HEK293 (cell line): ENCODE measurements around the gene DUSP3.

ENCODE experiments used
- BCL11A ChIP-seq: fragments of 450-650 bp; formaldehyde crosslinking; IDR thresholded peaks from 2 replicates; pipeline ENCODE4 v1.5.1; 2016; ENCODE audit warnings: low read depth, missing biosample characterization, missing genetic modification characterization
- HOXA7 ChIP-seq: sonication (generic); formaldehyde crosslinking; IDR thresholded peaks from 2 replicates; pipeline ENCODE4 v1.8.1; 2022; ENCODE audit warnings: missing genetic modification reagents, borderline replicate concordance
- HOXC10 ChIP-seq: sonication (generic); formaldehyde crosslinking; IDR thresholded peaks from 2 replicates; pipeline ENCODE4 v1.8.1; 2023; ENCODE audit warnings: mild to moderate bottlenecking, missing genetic modification reagents
- KLF16 ChIP-seq: fragments of 450-650 bp; formaldehyde crosslinking; IDR thresholded peaks from 2 replicates; pipeline ENCODE4 v1.5.1; 2017; ENCODE audit warnings: missing biosample characterization, missing genetic modification characterization
- KLF8 ChIP-seq: fragments of 450-650 bp; formaldehyde crosslinking; IDR thresholded peaks from 2 replicates; pipeline ENCODE4 v1.5.1; 2016; ENCODE audit warnings: missing biosample characterization, missing genetic modification characterization
- TRIM28 ChIP-seq: IDR thresholded peaks from 2 replicates; pipeline ENCODE4 v1.6.1; 2011; ENCODE audit warnings: low read length, control low read depth, borderline replicate concordance
- YY2 ChIP-seq: fragments of 450-650 bp; formaldehyde crosslinking; IDR thresholded peaks from 2 replicates; pipeline ENCODE4 v1.5.1; 2016; ENCODE audit warnings: missing biosample characterization, missing genetic modification characterization
- ZBTB20 ChIP-seq: fragments of 450-650 bp; formaldehyde crosslinking; IDR thresholded peaks from 2 replicates; pipeline ENCODE4 v1.5.1; 2016; ENCODE audit warnings: missing biosample characterization, missing genetic modification characterization
- ZBTB21 ChIP-seq: fragments of 450-650 bp; formaldehyde crosslinking; IDR thresholded peaks from 2 replicates; pipeline ENCODE4 v1.5.1; 2017; ENCODE audit warnings: missing biosample characterization, missing genetic modification characterization
- ZFP3 ChIP-seq: fragments of 450-650 bp; formaldehyde crosslinking; IDR thresholded peaks from 2 replicates; pipeline ENCODE4 v1.5.1; 2016; ENCODE audit warnings: low read depth, missing biosample characterization, missing genetic modification characterization
- ZIC2 ChIP-seq: fragments of 450-650 bp; formaldehyde crosslinking; IDR thresholded peaks from 2 replicates; pipeline ENCODE4 v1.5.1; 2016; ENCODE audit warnings: missing biosample characterization, missing genetic modification characterization
- ZNF146 ChIP-seq: fragments of 450-650 bp; formaldehyde crosslinking; IDR thresholded peaks from 2 replicates; pipeline ENCODE4 v1.5.1; 2016; ENCODE audit warnings: missing biosample characterization, missing genetic modification characterization
- ZNF223 ChIP-seq: fragments of 450-650 bp; formaldehyde crosslinking; IDR thresholded peaks from 2 replicates; pipeline ENCODE4 v1.5.1; 2016; ENCODE audit warnings: missing biosample characterization, missing genetic modification characterization
- ZNF24 ChIP-seq: fragments of 450-650 bp; formaldehyde crosslinking; IDR thresholded peaks from 2 replicates; pipeline ENCODE4 v1.5.1; 2016; ENCODE audit warnings: missing biosample characterization, missing genetic modification characterization
- ZNF248 ChIP-seq: fragments of 450-650 bp; formaldehyde crosslinking; IDR thresholded peaks from 2 replicates; pipeline ENCODE4 v1.5.1; 2017; ENCODE audit warnings: missing biosample characterization, missing genetic modification characterization
- ZNF354C ChIP-seq: fragments of 450-650 bp; formaldehyde crosslinking; IDR thresholded peaks from 2 replicates; pipeline ENCODE4 v1.5.1; 2016; ENCODE audit warnings: missing biosample characterization, missing genetic modification characterization, low read depth, borderline replicate concordance
- ZNF366 ChIP-seq: fragments of 450-650 bp; formaldehyde crosslinking; conservative IDR thresholded peaks from 2 replicates; pipeline ENCODE4 v1.5.1; 2016; ENCODE audit warnings: missing biosample characterization, missing genetic modification characterization
- ZNF391 ChIP-seq: fragments of 450-650 bp; formaldehyde crosslinking; IDR thresholded peaks from 2 replicates; pipeline ENCODE4 v1.5.1; 2016; ENCODE audit warnings: low read depth, missing biosample characterization, missing genetic modification characterization, borderline replicate concordance
- ZNF394 ChIP-seq: fragments of 450-650 bp; formaldehyde crosslinking; IDR thresholded peaks from 2 replicates; pipeline ENCODE4 v1.5.1; 2016; ENCODE audit warnings: missing biosample characterization, missing genetic modification characterization, mild to moderate bottlenecking, moderate library complexity, borderline replicate concordance
- ZNF621 ChIP-seq: fragments of 450-650 bp; formaldehyde crosslinking; IDR thresholded peaks from 2 replicates; pipeline ENCODE4 v1.5.1; 2017; ENCODE audit warnings: missing biosample characterization, missing genetic modification characterization
- ZNF623 ChIP-seq: fragments of 450-650 bp; formaldehyde crosslinking; IDR thresholded peaks from 2 replicates; pipeline ENCODE4 v1.5.1; 2016; ENCODE audit warnings: missing biosample characterization, missing genetic modification characterization
- ZNF658 ChIP-seq: fragments of 450-650 bp; formaldehyde crosslinking; IDR thresholded peaks from 2 replicates; pipeline ENCODE4; 2016; ENCODE audit warnings: missing biosample characterization, missing genetic modification characterization
- ZNF785 ChIP-seq: fragments of 450-650 bp; formaldehyde crosslinking; IDR thresholded peaks from 2 replicates; pipeline ENCODE4 v1.5.1; 2016; ENCODE audit warnings: missing biosample characterization, missing genetic modification characterization
- ZNF792 ChIP-seq: fragments of 450-650 bp; formaldehyde crosslinking; IDR thresholded peaks from 2 replicates; pipeline ENCODE4 v1.5.1; 2016; ENCODE audit warnings: missing biosample characterization, missing genetic modification characterization
- ZNF837 ChIP-seq: fragments of 450-650 bp; formaldehyde crosslinking; IDR thresholded peaks from 2 replicates; pipeline ENCODE4 v1.5.1; 2016; ENCODE audit warnings: missing biosample characterization, missing genetic modification characterization
- ZSCAN23 ChIP-seq: fragments of 450-650 bp; formaldehyde crosslinking; IDR thresholded peaks from 2 replicates; pipeline ENCODE4 v1.5.1; 2016; ENCODE audit warnings: missing biosample characterization, missing genetic modification characterization
- ZXDB ChIP-seq: fragments of 450-650 bp; formaldehyde crosslinking; IDR thresholded peaks from 2 replicates; pipeline ENCODE4 v1.5.1; 2016; ENCODE audit warnings: missing biosample characterization, missing genetic modification characterization
- TF ChIP-seq, protein P1 (sequence below): fragments of 450-650 bp; formaldehyde crosslinking; IDR thresholded peaks from 2 replicates; pipeline ENCODE4 v1.5.1; 2016; ENCODE audit warnings: missing biosample characterization, missing genetic modification characterization, low read depth
- TF ChIP-seq, protein P2 (sequence below): fragments of 450-650 bp; formaldehyde crosslinking; IDR thresholded peaks from 2 replicates; pipeline ENCODE4 v1.5.1; 2016; ENCODE audit warnings: missing biosample characterization, missing genetic modification characterization, borderline replicate concordance
- TF ChIP-seq, protein P3 (sequence below): fragments of 450-650 bp; formaldehyde crosslinking; IDR thresholded peaks from 2 replicates; pipeline ENCODE4 v1.5.1; 2017; ENCODE audit warnings: missing biosample characterization, missing genetic modification characterization
- TF ChIP-seq, protein P4 (sequence below): fragments of 450-650 bp; formaldehyde crosslinking; IDR thresholded peaks from 2 replicates; pipeline ENCODE4 v1.5.1; 2016; ENCODE audit warnings: missing biosample characterization, missing genetic modification characterization

The DUSP3 gene

DNA sequence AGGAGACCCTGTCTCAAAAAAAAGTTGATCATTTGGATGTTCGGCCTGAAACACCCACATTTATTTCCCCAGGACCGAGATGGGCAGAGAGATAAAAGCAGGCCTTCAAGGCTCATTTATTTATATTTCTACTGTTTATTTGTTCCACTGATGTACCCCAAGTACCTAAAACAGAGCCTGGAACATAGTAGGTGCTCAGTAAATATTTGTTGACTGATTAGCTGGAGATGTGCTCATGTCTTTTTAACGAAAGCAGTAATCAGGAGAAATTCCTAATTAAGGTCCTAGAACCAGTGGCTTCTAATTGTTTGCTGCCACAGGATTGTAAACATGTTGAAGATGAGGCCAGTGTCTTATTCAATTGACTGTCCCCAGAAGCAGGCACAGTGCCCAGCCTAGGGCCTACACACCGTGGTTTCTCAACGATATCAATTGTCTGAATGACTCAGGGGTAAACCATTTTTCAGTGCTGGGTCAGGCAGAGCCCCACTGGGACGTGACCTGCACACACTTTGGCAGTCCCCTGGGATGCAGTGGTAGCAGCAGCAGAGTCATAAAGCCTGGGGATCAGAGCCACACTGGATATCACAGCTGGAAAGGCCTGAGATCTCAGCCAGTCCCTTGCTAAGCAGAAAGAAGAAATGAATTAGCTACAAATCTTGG lies 54.9 kb downstream of the DUSP3 start (continued):
- TF ChIP-seq ZNF785 (tag by site-specific recombination) (no peak), KLF8 (tag by site-specific recombination) (peak; percentile 53; the same call in 1 of the 2 replicates), ZNF248 (no peak), BCL11A (tag by site-specific recombination) (0 out of 2 replicates have a peak, but pooled peaks have one; percentile 24), ZNF792 (tag by site-specific recombination) (no peak), ZNF354C (tag by site-specific recombination) (no peak), ZSCAN23 (tag by site-specific recombination) (peak; percentile 77; the same call in 1 of the 2 replicates), ZNF366 (tag by site-specific recombination) (peak; percentile 73), ZNF837 (tag by site-specific recombination) (no peak), TRIM28 (no peak), ZXDB (tag by site-specific recombination) (no peak), KLF16 (no peak), ZNF223 (tag by site-specific recombination) (no peak), HOXA7 (CRISPR knock-in tag) (no peak), ZNF621 (no peak), ZNF24 (tag by site-specific recombination) (peak; percentile 96), ZNF391 (tag by site-specific recombination) (no peak), ZNF623 (tag by site-specific recombination) (no peak), ZIC2 (tag by site-specific recombination) (peak; percentile 98), ZBTB21 (tag by site-specific recombination) (peak; percentile 31; the same call in 1 of the 2 replicates), HOXC10 (no peak), ZNF394 (tag by site-specific recombination) (peak; percentile 51; the same call in 1 of the 2 replicates), YY2 (tag by site-specific recombination) (no peak), ZBTB20 (tag by site-specific recombination) (no peak), ZNF146 (no peak), ZNF658 (tag by site-specific recombination) (no peak), ZFP3 (tag by site-specific recombination) (no peak)
- TF ChIP-seq, protein P1, sequence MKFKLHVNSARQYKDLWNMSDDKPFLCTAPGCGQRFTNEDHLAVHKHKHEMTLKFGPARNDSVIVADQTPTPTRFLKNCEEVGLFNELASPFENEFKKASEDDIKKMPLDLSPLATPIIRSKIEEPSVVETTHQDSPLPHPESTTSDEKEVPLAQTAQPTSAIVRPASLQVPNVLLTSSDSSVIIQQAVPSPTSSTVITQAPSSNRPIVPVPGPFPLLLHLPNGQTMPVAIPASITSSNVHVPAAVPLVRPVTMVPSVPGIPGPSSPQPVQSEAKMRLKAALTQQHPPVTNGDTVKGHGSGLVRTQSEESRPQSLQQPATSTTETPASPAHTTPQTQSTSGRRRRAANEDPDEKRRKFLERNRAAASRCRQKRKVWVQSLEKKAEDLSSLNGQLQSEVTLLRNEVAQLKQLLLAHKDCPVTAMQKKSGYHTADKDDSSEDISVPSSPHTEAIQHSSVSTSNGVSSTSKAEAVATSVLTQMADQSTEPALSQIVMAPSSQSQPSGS (tag by site-specific recombination), result no peak
- TF ChIP-seq, protein P2, sequence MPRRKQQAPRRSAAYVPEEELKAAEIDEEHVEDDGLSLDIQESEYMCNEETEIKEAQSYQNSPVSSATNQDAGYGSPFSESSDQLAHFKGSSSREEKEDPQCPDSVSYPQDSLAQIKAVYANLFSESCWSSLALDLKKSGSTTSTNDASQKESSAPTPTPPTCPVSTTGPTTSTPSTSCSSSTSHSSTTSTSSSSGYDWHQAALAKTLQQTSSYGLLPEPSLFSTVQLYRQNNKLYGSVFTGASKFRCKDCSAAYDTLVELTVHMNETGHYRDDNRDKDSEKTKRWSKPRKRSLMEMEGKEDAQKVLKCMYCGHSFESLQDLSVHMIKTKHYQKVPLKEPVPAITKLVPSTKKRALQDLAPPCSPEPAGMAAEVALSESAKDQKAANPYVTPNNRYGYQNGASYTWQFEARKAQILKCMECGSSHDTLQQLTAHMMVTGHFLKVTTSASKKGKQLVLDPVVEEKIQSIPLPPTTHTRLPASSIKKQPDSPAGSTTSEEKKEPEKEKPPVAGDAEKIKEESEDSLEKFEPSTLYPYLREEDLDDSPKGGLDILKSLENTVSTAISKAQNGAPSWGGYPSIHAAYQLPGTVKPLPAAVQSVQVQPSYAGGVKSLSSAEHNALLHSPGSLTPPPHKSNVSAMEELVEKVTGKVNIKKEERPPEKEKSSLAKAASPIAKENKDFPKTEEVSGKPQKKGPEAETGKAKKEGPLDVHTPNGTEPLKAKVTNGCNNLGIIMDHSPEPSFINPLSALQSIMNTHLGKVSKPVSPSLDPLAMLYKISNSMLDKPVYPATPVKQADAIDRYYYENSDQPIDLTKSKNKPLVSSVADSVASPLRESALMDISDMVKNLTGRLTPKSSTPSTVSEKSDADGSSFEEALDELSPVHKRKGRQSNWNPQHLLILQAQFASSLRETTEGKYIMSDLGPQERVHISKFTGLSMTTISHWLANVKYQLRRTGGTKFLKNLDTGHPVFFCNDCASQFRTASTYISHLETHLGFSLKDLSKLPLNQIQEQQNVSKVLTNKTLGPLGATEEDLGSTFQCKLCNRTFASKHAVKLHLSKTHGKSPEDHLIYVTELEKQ (tag by site-specific recombination), result peak; percentile 89; the same call in 1 of the 2 replicates
- TF ChIP-seq, protein P3, sequence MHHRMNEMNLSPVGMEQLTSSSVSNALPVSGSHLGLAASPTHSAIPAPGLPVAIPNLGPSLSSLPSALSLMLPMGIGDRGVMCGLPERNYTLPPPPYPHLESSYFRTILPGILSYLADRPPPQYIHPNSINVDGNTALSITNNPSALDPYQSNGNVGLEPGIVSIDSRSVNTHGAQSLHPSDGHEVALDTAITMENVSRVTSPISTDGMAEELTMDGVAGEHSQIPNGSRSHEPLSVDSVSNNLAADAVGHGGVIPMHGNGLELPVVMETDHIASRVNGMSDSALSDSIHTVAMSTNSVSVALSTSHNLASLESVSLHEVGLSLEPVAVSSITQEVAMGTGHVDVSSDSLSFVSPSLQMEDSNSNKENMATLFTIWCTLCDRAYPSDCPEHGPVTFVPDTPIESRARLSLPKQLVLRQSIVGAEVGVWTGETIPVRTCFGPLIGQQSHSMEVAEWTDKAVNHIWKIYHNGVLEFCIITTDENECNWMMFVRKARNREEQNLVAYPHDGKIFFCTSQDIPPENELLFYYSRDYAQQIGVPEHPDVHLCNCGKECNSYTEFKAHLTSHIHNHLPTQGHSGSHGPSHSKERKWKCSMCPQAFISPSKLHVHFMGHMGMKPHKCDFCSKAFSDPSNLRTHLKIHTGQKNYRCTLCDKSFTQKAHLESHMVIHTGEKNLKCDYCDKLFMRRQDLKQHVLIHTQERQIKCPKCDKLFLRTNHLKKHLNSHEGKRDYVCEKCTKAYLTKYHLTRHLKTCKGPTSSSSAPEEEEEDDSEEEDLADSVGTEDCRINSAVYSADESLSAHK (tag by site-specific recombination), result no peak
- TF ChIP-seq, protein P4, sequence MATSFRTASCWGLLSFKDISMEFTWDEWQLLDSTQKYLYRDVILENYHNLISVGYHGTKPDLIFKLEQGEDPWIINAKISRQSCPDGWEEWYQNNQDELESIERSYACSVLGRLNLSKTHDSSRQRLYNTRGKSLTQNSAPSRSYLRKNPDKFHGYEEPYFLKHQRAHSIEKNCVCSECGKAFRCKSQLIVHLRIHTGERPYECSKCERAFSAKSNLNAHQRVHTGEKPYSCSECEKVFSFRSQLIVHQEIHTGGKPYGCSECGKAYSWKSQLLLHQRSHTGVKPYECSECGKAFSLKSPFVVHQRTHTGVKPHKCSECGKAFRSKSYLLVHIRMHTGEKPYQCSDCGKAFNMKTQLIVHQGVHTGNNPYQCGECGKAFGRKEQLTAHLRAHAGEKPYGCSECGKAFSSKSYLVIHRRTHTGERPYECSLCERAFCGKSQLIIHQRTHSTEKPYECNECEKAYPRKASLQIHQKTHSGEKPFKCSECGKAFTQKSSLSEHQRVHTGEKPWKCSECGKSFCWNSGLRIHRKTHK, result no peak
